ENCODE measurements around the gene CYTH4.
"Not testable (repeated sequence)": the region's sequence is repeated elsewhere in the genome, so short reads cannot be mapped to it uniquely, and the experiment has no call there.

The CYTH4 gene

GRCh38 chr22:37282385-37282677 is at the start of gene CYTH4:
TSS of gene CYTH4 (plus strand) at chr22:37282508. CDS start at chr22:37282570, 62 bp downstream.
- H3K9ac ChIP-seq (ENCODE audit: low read length in 2 of 2), result peak within 1 kb of the TSS in 1 of 2 donors; percentile 24
- peaks cover 20 to 32% of the 10 kb centered on the region in 2 donors for H3K27me3 ChIP-seq (ENCODE audit: control insufficient read depth in 1 of 2, insufficient read depth in 2 of 2, low read length in 2 of 2)
- H3K9me3 ChIP-seq (ENCODE audit: control insufficient read depth in 2 of 2, low read length in 2 of 2), result no peaks in the 10 kb centered on the region
- no peak within 1 kb of the TSS for H3K27ac ChIP-seq (ENCODE audit: low read length)
- peaks cover 2% of the 10 kb centered on the region for H3K4me1 ChIP-seq (ENCODE audit: control insufficient read depth, insufficient read depth, low read length)
- no peaks in the 10 kb centered on the region for H3K36me3 ChIP-seq (ENCODE audit: control insufficient read depth in 2 of 2, insufficient read depth in 2 of 2, low read length in 2 of 2)
- peak within 1 kb of the TSS; percentile 27 to 54 for H3K4me3 ChIP-seq (ENCODE audit: low read length in 2 of 2)

GRCh38 chr22:37233371-37233750 is 48.9 kb upstream of the CYTH4 start:
- not testable (repeated sequence) for H3K36me3 ChIP-seq (ENCODE audit: control insufficient read depth in 2 of 2, insufficient read depth in 2 of 2, low read length in 2 of 2); H3K27ac ChIP-seq (ENCODE audit: low read length); H3K4me1 ChIP-seq (ENCODE audit: control insufficient read depth, insufficient read depth, low read length); H3K9me3 ChIP-seq (ENCODE audit: control insufficient read depth in 2 of 2, low read length in 2 of 2); H3K9ac ChIP-seq (ENCODE audit: low read length in 2 of 2); H3K4me3 ChIP-seq (ENCODE audit: low read length in 2 of 2)
- H3K27me3 ChIP-seq (ENCODE audit: control insufficient read depth in 1 of 2, insufficient read depth in 2 of 2, low read length in 2 of 2), result peaks cover 20 to 27% of the 10 kb centered on the region in 2 donors

GRCh38 chr22:37233751-37234631 is 48.3 kb upstream of the CYTH4 start:
- H3K9ac ChIP-seq (ENCODE audit: low read length in 2 of 2), result no peak overlapping the region
- no peak overlapping the region for H3K27ac ChIP-seq (ENCODE audit: low read length)
- H3K36me3 ChIP-seq (ENCODE audit: control insufficient read depth in 2 of 2, insufficient read depth in 2 of 2, low read length in 2 of 2), result no peaks in the 10 kb centered on the region
- H3K9me3 ChIP-seq (ENCODE audit: control insufficient read depth in 2 of 2, low read length in 2 of 2), result no peaks in the 10 kb centered on the region
- H3K4me1 ChIP-seq (ENCODE audit: control insufficient read depth, insufficient read depth, low read length), result no peaks in the 10 kb centered on the region
- peaks cover 20 to 29% of the 10 kb centered on the region in 2 donors for H3K27me3 ChIP-seq (ENCODE audit: control insufficient read depth in 1 of 2, insufficient read depth in 2 of 2, low read length in 2 of 2)
- H3K4me3 ChIP-seq (ENCODE audit: low read length in 2 of 2), result no peak overlapping the region

- no peak overlapping the region for H3K9ac ChIP-seq (ENCODE audit: low read length in 2 of 2)
- H3K4me3 ChIP-seq (ENCODE audit: low read length in 2 of 2), result no peak overlapping the region
- H3K4me1 ChIP-seq (ENCODE audit: control insufficient read depth, insufficient read depth, low read length), result no peaks in the 10 kb centered on the region
- H3K36me3 ChIP-seq (ENCODE audit: control insufficient read depth in 2 of 2, insufficient read depth in 2 of 2, low read length in 2 of 2), result no peaks in the 10 kb centered on the region
- H3K9me3 ChIP-seq (ENCODE audit: control insufficient read depth in 2 of 2, low read length in 2 of 2), result no peaks in the 10 kb centered on the region
- no peak overlapping the region for H3K27ac ChIP-seq (ENCODE audit: low read length)
- peaks cover 20 to 29% of the 10 kb centered on the region in 2 donors for H3K27me3 ChIP-seq (ENCODE audit: control insufficient read depth in 1 of 2, insufficient read depth in 2 of 2, low read length in 2 of 2)
Measured at GRCh38 chr22:37234736-37235711, 47.3 kb upstream of the CYTH4 start.

GRCh38 chr22:37235897-37236607 is 46.3 kb upstream of the CYTH4 start:
- H3K4me1 ChIP-seq (ENCODE audit: control insufficient read depth, insufficient read depth, low read length), result no peaks in the 10 kb centered on the region
- H3K27me3 ChIP-seq (ENCODE audit: control insufficient read depth in 1 of 2, insufficient read depth in 2 of 2, low read length in 2 of 2), result peaks cover 28 to 33% of the 10 kb centered on the region in 2 donors
- H3K9me3 ChIP-seq (ENCODE audit: control insufficient read depth in 2 of 2, low read length in 2 of 2), result no peaks in the 10 kb centered on the region
- no peaks in the 10 kb centered on the region for H3K36me3 ChIP-seq (ENCODE audit: control insufficient read depth in 2 of 2, insufficient read depth in 2 of 2, low read length in 2 of 2)
- no peak overlapping the region for H3K9ac ChIP-seq (ENCODE audit: low read length in 2 of 2)
- no peak overlapping the region for H3K27ac ChIP-seq (ENCODE audit: low read length)
- H3K4me3 ChIP-seq (ENCODE audit: low read length in 2 of 2), result no peak overlapping the region

- Histone ChIP-seq H3K4me1 (ENCODE audit: control insufficient read depth, insufficient read depth, low read length) (peaks cover 2% of the 10 kb centered on the region), H3K36me3 (ENCODE audit: control insufficient read depth in 2 of 2, insufficient read depth in 2 of 2, low read length in 2 of 2) (no peaks in the 10 kb centered on the region), H3K4me3 (ENCODE audit: low read length in 2 of 2) (no peak overlapping the region), H3K27ac (ENCODE audit: low read length) (no peak overlapping the region), H3K27me3 (ENCODE audit: control insufficient read depth in 1 of 2, insufficient read depth in 2 of 2, low read length in 2 of 2) (peaks cover 32 to 36% of the 10 kb centered on the region in 2 donors), H3K9me3 (ENCODE audit: control insufficient read depth in 2 of 2, low read length in 2 of 2) (no peaks in the 10 kb centered on the region), H3K9ac (ENCODE audit: low read length in 2 of 2) (no peak overlapping the region)
Measured at GRCh38 chr22:37237371-37238268, 44.7 kb upstream of the CYTH4 start.

GRCh38 chr22:37239336-37240239 is 42.7 kb upstream of the CYTH4 start:
- H3K27me3 ChIP-seq (ENCODE audit: control insufficient read depth in 1 of 2, insufficient read depth in 2 of 2, low read length in 2 of 2), result peaks cover 33 to 34% of the 10 kb centered on the region in 2 donors
- peaks cover 2% of the 10 kb centered on the region for H3K4me1 ChIP-seq (ENCODE audit: control insufficient read depth, insufficient read depth, low read length)
- no peak overlapping the region for H3K27ac ChIP-seq (ENCODE audit: low read length)

GRCh38 chr22:37240240-37240940 is 41.9 kb upstream of the CYTH4 start:
- H3K4me3 ChIP-seq (ENCODE audit: low read length in 2 of 2), result no peak overlapping the region

More at GRCh38 chr22:37239336-37240239, 42.7 kb upstream of the CYTH4 start:
- Histone ChIP-seq H3K36me3 (ENCODE audit: control insufficient read depth in 2 of 2, insufficient read depth in 2 of 2, low read length in 2 of 2) (no peaks in the 10 kb centered on the region), H3K9me3 (ENCODE audit: control insufficient read depth in 2 of 2, low read length in 2 of 2) (no peaks in the 10 kb centered on the region), H3K9ac (ENCODE audit: low read length in 2 of 2) (no peak overlapping the region), H3K4me3 (ENCODE audit: low read length in 2 of 2) (no peak overlapping the region)

GRCh38 chr22:37240941-37241320 is 41.4 kb upstream of the CYTH4 start:
- Histone ChIP-seq H3K27me3 (ENCODE audit: control insufficient read depth in 1 of 2, insufficient read depth in 2 of 2, low read length in 2 of 2) (peaks cover 25 to 26% of the 10 kb centered on the region in 2 donors), H3K9me3 (ENCODE audit: control insufficient read depth in 2 of 2, low read length in 2 of 2) (no peaks in the 10 kb centered on the region), H3K4me3 (ENCODE audit: low read length in 2 of 2) (no peak overlapping the region), H3K9ac (ENCODE audit: low read length in 2 of 2) (no peak overlapping the region), H3K36me3 (ENCODE audit: control insufficient read depth in 2 of 2, insufficient read depth in 2 of 2, low read length in 2 of 2) (no peaks in the 10 kb centered on the region), H3K27ac (ENCODE audit: low read length) (no peak overlapping the region), H3K4me1 (ENCODE audit: control insufficient read depth, insufficient read depth, low read length) (peaks cover 2% of the 10 kb centered on the region)

More at GRCh38 chr22:37240240-37240940, 41.9 kb upstream of the CYTH4 start:
- no peak overlapping the region for H3K9ac ChIP-seq (ENCODE audit: low read length in 2 of 2)
- peaks cover 2% of the 10 kb centered on the region for H3K4me1 ChIP-seq (ENCODE audit: control insufficient read depth, insufficient read depth, low read length)
- H3K27ac ChIP-seq (ENCODE audit: low read length), result no peak overlapping the region
- no peaks in the 10 kb centered on the region for H3K36me3 ChIP-seq (ENCODE audit: control insufficient read depth in 2 of 2, insufficient read depth in 2 of 2, low read length in 2 of 2)
- H3K27me3 ChIP-seq (ENCODE audit: control insufficient read depth in 1 of 2, insufficient read depth in 2 of 2, low read length in 2 of 2), result peaks cover 30% of the 10 kb centered on the region in 2 donors
- no peaks in the 10 kb centered on the region for H3K9me3 ChIP-seq (ENCODE audit: control insufficient read depth in 2 of 2, low read length in 2 of 2)

Measured in stomach smooth muscle (tissue), 2 donors.